ENCODE results near the gene OR5B21.

GRCh38 chr11:58526721-58527120 is 18.8 kb upstream of the OR5B21 start:
- TF ChIP-seq, protein P1, sequence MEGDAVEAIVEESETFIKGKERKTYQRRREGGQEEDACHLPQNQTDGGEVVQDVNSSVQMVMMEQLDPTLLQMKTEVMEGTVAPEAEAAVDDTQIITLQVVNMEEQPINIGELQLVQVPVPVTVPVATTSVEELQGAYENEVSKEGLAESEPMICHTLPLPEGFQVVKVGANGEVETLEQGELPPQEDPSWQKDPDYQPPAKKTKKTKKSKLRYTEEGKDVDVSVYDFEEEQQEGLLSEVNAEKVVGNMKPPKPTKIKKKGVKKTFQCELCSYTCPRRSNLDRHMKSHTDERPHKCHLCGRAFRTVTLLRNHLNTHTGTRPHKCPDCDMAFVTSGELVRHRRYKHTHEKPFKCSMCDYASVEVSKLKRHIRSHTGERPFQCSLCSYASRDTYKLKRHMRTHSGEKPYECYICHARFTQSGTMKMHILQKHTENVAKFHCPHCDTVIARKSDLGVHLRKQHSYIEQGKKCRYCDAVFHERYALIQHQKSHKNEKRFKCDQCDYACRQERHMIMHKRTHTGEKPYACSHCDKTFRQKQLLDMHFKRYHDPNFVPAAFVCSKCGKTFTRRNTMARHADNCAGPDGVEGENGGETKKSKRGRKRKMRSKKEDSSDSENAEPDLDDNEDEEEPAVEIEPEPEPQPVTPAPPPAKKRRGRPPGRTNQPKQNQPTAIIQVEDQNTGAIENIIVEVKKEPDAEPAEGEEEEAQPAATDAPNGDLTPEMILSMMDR (IDR thresholded peaks at IDR 0.05), result no peak
- no peak for TF ChIP-seq POLR2A (IDR thresholded peaks at IDR 0.05)
